B cell (primary cell): ENCODE measurements around the gene PPP4R4. TPM values are rescaled to one million over a fixed set of nuclear protein-coding genes. Genes with fewer than 3 reads are reported as not detected.

Experiments
- ATAC-seq: fragments of 200-7000 bp; cut with Tn5 transposase; one replicate; pipeline ENCODE4 v1.10.0; 2021; ENCODE audit warnings: low read depth, mild to moderate bottlenecking, moderate number of reproducible peaks, moderate library complexity
- CTCF ChIA-PET: fragments of 350-600 bp; sonication (Branson Sonifier 250); formaldehyde crosslinking; loops from one replicate; lab custom pipeline; 2021; ENCODE audit warnings: antibody characterized with exemption, inconsistent platforms; lab: Charles Lee
- POLR2A ChIA-PET: fragments of 350-600 bp; sonication (Branson Sonifier 250); formaldehyde crosslinking; loops from one replicate; lab custom pipeline; 2021; ENCODE audit warnings: antibody characterized with exemption; lab: Charles Lee
- DNase-seq: peaks from one replicate; pipeline ENCODE4 v3.0.0; 2013
- H2AFZ ChIP-seq: 2 replicates; pipeline ENCODE4 v1.6.1; 2012; ENCODE audit warnings: mild to moderate bottlenecking, low read depth, low read length; ENCODE audit not compliant: insufficient read depth, poor library complexity, severe bottlenecking
- H3K27ac ChIP-seq, 2 donors: 1 replicate in 1 of 2; 2 replicates in 1 of 2; pipeline ENCODE4 v1.5.1; 2012 to 2013; ENCODE audit warnings: low read length in 2 of 2, mild to moderate bottlenecking in 2 of 2, moderate library complexity in 1 of 2
- H3K27me3 ChIP-seq, 4 experiments: fragments of 200-600 bp in 1 of 4; sonication (generic) in 1 of 4; replicated peaks in 1 of 4; 1 replicate in 2 of 4; 2 replicates in 2 of 4; pipeline versions ENCODE4 v1.6.1 to v1.7.0; 2013 to 2016; ENCODE audit warnings: low read length in 3 of 4, mild to moderate bottlenecking in 2 of 4, mixed read lengths in 1 of 4, moderate library complexity in 1 of 4; ENCODE audit not compliant: insufficient read depth in 4 of 4, control insufficient read depth in 3 of 4; ENCODE audit errors: control extremely low read depth in 1 of 4
- H3K36me3 ChIP-seq, 2 experiments: replicated peaks in 1 of 2; 1 replicate in 1 of 2; 2 replicates in 1 of 2; pipeline versions ENCODE4 v1.6.1 to v1.7.1; 2013; ENCODE audit warnings: low read length in 1 of 2; ENCODE audit not compliant: insufficient read depth in 2 of 2, control insufficient read depth in 1 of 2; ENCODE audit errors: control extremely low read depth in 1 of 2, extremely low read depth in 1 of 2
- H3K4me1 ChIP-seq, 2 donors: fragments of 200-600 bp in 1 of 2; sonication (generic) in 1 of 2; 1 replicate in 1 of 2; 2 replicates in 1 of 2; pipeline versions ENCODE4 v1.5.1 to v1.6.1; 2013 to 2017; ENCODE audit warnings: low read length in 2 of 2; ENCODE audit not compliant: control insufficient read depth in 2 of 2, insufficient read depth in 2 of 2
- H3K4me2 ChIP-seq: replicated peaks from 2 replicates; pipeline ENCODE3; 2012; ENCODE audit warnings: mild to moderate bottlenecking, low read depth, low read length; ENCODE audit not compliant: poor library complexity, severe bottlenecking
- H3K4me3 ChIP-seq, 5 experiments: fragments of 200-600 bp in 1 of 5; sonication (generic) in 1 of 5; 1 replicate in 3 of 5; 2 replicates in 2 of 5; pipeline versions ENCODE4 v1.5.1 to v1.7.0; 2011 to 2016; ENCODE audit warnings: low read length in 4 of 5, mild to moderate bottlenecking in 4 of 5, low read depth in 2 of 5, control low read depth in 1 of 5, moderate library complexity in 1 of 5; ENCODE audit not compliant: insufficient read depth in 1 of 5; ENCODE audit errors: control extremely low read depth in 1 of 5, extremely low read depth in 1 of 5
- H3K79me2 ChIP-seq: fragments of 200-600 bp; sonication (generic); one replicate; pipeline ENCODE4 v1.6.0; 2016; ENCODE audit warnings: low read length; ENCODE audit not compliant: control insufficient read depth, insufficient read depth
- H3K9ac ChIP-seq: fragments of 200-600 bp; sonication (generic); 2 replicates; pipeline ENCODE4 v1.6.1; 2017; ENCODE audit warnings: mild to moderate bottlenecking, low read length, moderate library complexity
- H3K9me3 ChIP-seq, 3 donors: one replicate each; pipeline versions ENCODE4 v1.6.1 to v1.7.1; 2013; ENCODE audit warnings: low read length in 2 of 3; ENCODE audit not compliant: control insufficient read depth in 2 of 3, insufficient read depth in 1 of 3; ENCODE audit errors: control extremely low read depth in 1 of 3
- H4K20me1 ChIP-seq: 2 replicates; pipeline ENCODE4 v1.6.0; 2012; ENCODE audit warnings: mild to moderate bottlenecking, low read length; ENCODE audit not compliant: insufficient read depth, control insufficient read depth, poor library complexity, severe bottlenecking
- H3K27ac Mint-ChIP-seq: one replicate; pipeline ENCODE4 v1.8.0; 2021; ENCODE audit warnings: mixed read lengths
- H3K27me3 Mint-ChIP-seq: one replicate; pipeline ENCODE4 v1.8.0; 2021; ENCODE audit warnings: mixed read lengths
- H3K4me1 Mint-ChIP-seq: one replicate; pipeline ENCODE4 v1.8.0; 2021; ENCODE audit warnings: mixed read lengths
- H3K4me3 Mint-ChIP-seq: one replicate; pipeline ENCODE4 v1.8.0; 2021; ENCODE audit warnings: mixed read lengths
- H3K9me3 Mint-ChIP-seq: one replicate; pipeline ENCODE4 v1.8.0; 2022; ENCODE audit warnings: mixed read lengths; ENCODE audit not compliant: insufficient read depth
- EZH2 ChIP-seq: IDR thresholded peaks from 2 replicates; pipeline ENCODE4 v1.6.1; 2012; ENCODE audit warnings: borderline replicate concordance, low read depth, mild to moderate bottlenecking, moderate library complexity, low read length; ENCODE audit not compliant: insufficient read depth, poor library complexity, severe bottlenecking
- WGBS: methylation state at CpG from one replicate; pipeline ENCODE4 v1.1.5; 2013; ENCODE audit warnings: missing lambda C conversion rate; ENCODE audit not compliant: insufficient coverage; 5-methylcytosine and 5-hydroxymethylcytosine counted together
- intact Hi-C: fragments of 100-400 bp; cut with micrococcal nuclease; formaldehyde crosslinking; loops from one replicate; pipeline ENCODE4 v1.10.0; 2022
- polyA plus RNA-seq: library from polyadenylated mRNA; depleted of rRNA; stranded (reverse); fragments of >200 nt; gene quantifications from 2 replicates; pipeline ENCODE4 v1.2.3, GENCODE V29; 2012
- total RNA-seq, 2 donors: library from RNA; stranded (reverse); fragments of 120-200 nt in 1 of 2; gene quantifications; 1 replicate in 1 of 2; 2 replicates in 1 of 2; pipeline versions ENCODE4 v1.2.3 to v1.2.4, GENCODE V29; 2013 to 2022
- TF ChIP-seq, protein P1 (sequence below): fragments of 200-600 bp; IDR thresholded peaks from one replicate; pipeline ENCODE4 v1.8.0; 2022; ENCODE audit warnings: antibody characterized with exemption, mild to moderate bottlenecking

Gene PPP4R4
- total and polyA plus RNA-seq, 2 donors (not counting 1 experiment from before 2014, with no cell fraction given) = not detected

DNA sequence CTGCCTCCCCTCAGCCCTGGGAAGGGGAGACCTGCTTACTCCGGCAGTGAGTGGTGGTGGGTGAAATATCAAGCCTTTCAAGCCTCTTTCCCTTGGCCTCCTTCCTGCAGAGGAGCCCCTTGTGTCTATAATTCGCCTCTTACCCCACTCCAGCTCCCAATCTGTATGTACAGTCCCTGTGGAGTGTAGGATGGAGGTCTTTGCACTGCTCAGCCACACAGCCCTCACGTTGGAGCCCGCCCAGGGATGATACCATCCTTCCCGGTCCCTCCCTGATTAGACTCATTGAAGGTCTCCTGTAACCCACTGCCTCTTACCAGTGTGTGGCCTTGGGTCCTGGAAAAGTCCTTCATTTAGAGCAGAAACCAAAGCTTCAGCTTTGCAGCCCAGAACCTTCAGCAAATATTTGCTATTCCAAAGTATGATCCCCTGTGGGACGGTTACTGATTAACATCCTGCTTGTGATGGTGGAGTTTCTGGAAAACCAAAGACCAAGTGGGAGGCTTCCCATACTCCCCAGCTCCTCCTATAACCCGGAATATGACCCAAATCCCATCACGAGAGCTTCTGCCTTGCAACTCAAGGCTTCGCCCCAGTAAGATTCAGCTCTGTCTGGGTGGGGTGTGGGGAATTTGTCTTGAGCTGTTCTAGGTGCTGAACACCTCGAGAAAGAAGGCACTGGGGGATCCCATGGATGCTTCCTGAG, 118.9 kb downstream of the PPP4R4 start, which contains the start of gene SERPINA10:
Gene SERPINA10 (minus strand): TSS at position 397 of the 706 bp plus-strand sequence. CDS start 2,675 bp downstream, outside the sequence.
- no peaks in the 10 kb centered on the region for H3K27me3 ChIP-seq
- ChIA-PET POLR2A (no interaction called here), CTCF (no interaction called here)
- no peaks in the 10 kb centered on the region for H3K4me1 ChIP-seq
- no peak for ATAC-seq
- peaks cover 3% of the 10 kb centered on the region for H3K27me3 Mint-ChIP-seq
- H3K4me3 ChIP-seq = no peak within 1 kb of the TSS
- intact Hi-C loops = no loop called here
- no peaks in the 10 kb centered on the region for H4K20me1 ChIP-seq
- H3K27ac Mint-ChIP-seq = no peak within 1 kb of the TSS
- no peak within 1 kb of the TSS for H2AFZ ChIP-seq
- H3K9ac ChIP-seq = no peak within 1 kb of the TSS
- H3K9me3 ChIP-seq = peaks cover 0 to 17% (median 0%) of the 10 kb centered on the region in 3 donors
- H3K4me2 ChIP-seq = no peak within 1 kb of the TSS
- no peak for DNase-seq
- 78% methylated on average over 5 of the region's 10 CpGs for WGBS
- no peaks in the 10 kb centered on the region for H3K9me3 Mint-ChIP-seq
- no peaks in the 10 kb centered on the region for H3K4me1 Mint-ChIP-seq
- H3K4me3 Mint-ChIP-seq = no peak within 1 kb of the TSS
- H3K79me2 ChIP-seq = no peaks in the 10 kb centered on the region
- no peak for TF ChIP-seq EZH2
- TF ChIP-seq, protein P1, sequence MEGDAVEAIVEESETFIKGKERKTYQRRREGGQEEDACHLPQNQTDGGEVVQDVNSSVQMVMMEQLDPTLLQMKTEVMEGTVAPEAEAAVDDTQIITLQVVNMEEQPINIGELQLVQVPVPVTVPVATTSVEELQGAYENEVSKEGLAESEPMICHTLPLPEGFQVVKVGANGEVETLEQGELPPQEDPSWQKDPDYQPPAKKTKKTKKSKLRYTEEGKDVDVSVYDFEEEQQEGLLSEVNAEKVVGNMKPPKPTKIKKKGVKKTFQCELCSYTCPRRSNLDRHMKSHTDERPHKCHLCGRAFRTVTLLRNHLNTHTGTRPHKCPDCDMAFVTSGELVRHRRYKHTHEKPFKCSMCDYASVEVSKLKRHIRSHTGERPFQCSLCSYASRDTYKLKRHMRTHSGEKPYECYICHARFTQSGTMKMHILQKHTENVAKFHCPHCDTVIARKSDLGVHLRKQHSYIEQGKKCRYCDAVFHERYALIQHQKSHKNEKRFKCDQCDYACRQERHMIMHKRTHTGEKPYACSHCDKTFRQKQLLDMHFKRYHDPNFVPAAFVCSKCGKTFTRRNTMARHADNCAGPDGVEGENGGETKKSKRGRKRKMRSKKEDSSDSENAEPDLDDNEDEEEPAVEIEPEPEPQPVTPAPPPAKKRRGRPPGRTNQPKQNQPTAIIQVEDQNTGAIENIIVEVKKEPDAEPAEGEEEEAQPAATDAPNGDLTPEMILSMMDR = no peak
- H3K36me3 ChIP-seq = no peaks in the 10 kb centered on the region
- no peak within 1 kb of the TSS for H3K27ac ChIP-seq

DNA sequence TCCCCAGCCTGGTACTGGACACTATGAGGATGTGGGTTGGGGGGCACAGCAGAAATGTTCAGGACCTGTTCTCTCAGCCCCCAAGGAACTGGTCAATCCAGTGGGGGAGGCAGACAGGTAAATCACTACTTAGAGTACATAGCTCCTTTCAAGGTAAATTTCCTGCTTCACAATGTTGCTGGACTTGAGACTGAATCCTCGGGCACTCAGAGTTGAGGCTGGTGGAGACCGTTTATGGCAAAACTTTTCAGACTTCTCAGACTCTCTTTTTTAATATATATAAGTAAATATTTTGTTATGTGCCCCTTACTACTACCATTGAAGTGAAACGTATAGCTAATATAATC, 119.4 kb downstream of the PPP4R4 start:
- Histone ChIP-seq H3K27ac (no peak overlapping the region), H3K4me2 (no peak overlapping the region), H3K79me2 (no peaks in the 10 kb centered on the region), H3K27me3 (no peaks in the 10 kb centered on the region), H3K36me3 (no peaks in the 10 kb centered on the region), H3K4me1 (no peaks in the 10 kb centered on the region), H3K9me3 (peaks cover 0 to 18% (median 0%) of the 10 kb centered on the region in 3 donors), H3K4me3 (no peak overlapping the region), H4K20me1 (no peaks in the 10 kb centered on the region), H2AFZ (no peak overlapping the region), H3K9ac (no peak overlapping the region)
- Mint-ChIP-seq H3K4me1 (no peaks in the 10 kb centered on the region), H3K9me3 (no peaks in the 10 kb centered on the region), H3K4me3 (no peak overlapping the region), H3K27ac (no peak overlapping the region), H3K27me3 (peaks cover 3% of the 10 kb centered on the region)
- ChIA-PET POLR2A (no interaction called here), CTCF (no interaction called here)
- DNase-seq (no peak), ATAC-seq (no peak)
- intact Hi-C loops = no loop called here
- WGBS = no CpG with 5 or more reads among the region's 3 CpGs
- no peak for TF ChIP-seq EZH2
- TF ChIP-seq, protein P1 = no peak
